ENCODE data around the gene GRB10. TPM values are rescaled to one million over a fixed set of nuclear protein-coding genes. Genes with fewer than 3 reads are reported as not detected.

GRB10 gene
- total RNA-seq, 1 experiment from 2014 or later = 38.3 TPM

- ATAC-seq = no peak
- CTCF ChIA-PET = interaction anchor here (1.2 kb wide), 1 partner anchor 13 kb away, joined by 4 read pairs; no protein-coding TSS in a partner anchor
- no TSS peak for BruUV-seq (replicated peaks)
Measured at GRCh38 chr7:50814166-50814565, 31.5 kb upstream of the GRB10 start.

GRCh38 chr7:50812841-50813475 is 30.3 kb upstream of the GRB10 start:
- POLR2A ChIA-PET = no interaction called here
- in situ Hi-C loops (cut with HindIII; ENCODE audit: low pct_unique_long_range_greater_than_20kb, low sequenced_read_pairs) = no loop called here
- CTCF ChIA-PET = no interaction called here

More at GRCh38 chr7:50814166-50814565, 31.5 kb upstream of the GRB10 start:
- no peaks in the 10 kb centered on the region for H3K9me3 ChIP-seq (ENCODE audit: control insufficient read depth, insufficient read depth, low read depth, low read length)
- no peak overlapping the region for H3K27ac ChIP-seq (ENCODE audit: low read length)
- no peaks in the 10 kb centered on the region for H3K27me3 ChIP-seq (ENCODE audit: control insufficient read depth, insufficient read depth, low read length)
- in situ Hi-C loops (cut with HindIII; ENCODE audit: low pct_unique_long_range_greater_than_20kb, low sequenced_read_pairs) = no loop called here
- intact Hi-C loops (cut with micrococcal nuclease; ENCODE audit: unreplicated experiment) = no loop called here
- no peak for TF ChIP-seq POLR2AphosphoS5 (IDR thresholded peaks at IDR 0.05; ENCODE audit: low read depth, low read length)
- TF ChIP-seq TCF7L2 (IDR thresholded peaks at IDR 0.05; ENCODE audit: low read depth, low read length) = no peak
- TF ChIP-seq, protein P1, sequence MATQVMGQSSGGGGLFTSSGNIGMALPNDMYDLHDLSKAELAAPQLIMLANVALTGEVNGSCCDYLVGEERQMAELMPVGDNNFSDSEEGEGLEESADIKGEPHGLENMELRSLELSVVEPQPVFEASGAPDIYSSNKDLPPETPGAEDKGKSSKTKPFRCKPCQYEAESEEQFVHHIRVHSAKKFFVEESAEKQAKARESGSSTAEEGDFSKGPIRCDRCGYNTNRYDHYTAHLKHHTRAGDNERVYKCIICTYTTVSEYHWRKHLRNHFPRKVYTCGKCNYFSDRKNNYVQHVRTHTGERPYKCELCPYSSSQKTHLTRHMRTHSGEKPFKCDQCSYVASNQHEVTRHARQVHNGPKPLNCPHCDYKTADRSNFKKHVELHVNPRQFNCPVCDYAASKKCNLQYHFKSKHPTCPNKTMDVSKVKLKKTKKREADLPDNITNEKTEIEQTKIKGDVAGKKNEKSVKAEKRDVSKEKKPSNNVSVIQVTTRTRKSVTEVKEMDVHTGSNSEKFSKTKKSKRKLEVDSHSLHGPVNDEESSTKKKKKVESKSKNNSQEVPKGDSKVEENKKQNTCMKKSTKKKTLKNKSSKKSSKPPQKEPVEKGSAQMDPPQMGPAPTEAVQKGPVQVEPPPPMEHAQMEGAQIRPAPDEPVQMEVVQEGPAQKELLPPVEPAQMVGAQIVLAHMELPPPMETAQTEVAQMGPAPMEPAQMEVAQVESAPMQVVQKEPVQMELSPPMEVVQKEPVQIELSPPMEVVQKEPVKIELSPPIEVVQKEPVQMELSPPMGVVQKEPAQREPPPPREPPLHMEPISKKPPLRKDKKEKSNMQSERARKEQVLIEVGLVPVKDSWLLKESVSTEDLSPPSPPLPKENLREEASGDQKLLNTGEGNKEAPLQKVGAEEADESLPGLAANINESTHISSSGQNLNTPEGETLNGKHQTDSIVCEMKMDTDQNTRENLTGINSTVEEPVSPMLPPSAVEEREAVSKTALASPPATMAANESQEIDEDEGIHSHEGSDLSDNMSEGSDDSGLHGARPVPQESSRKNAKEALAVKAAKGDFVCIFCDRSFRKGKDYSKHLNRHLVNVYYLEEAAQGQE (IDR thresholded peaks at IDR 0.05; ENCODE audit: insufficient read depth in 1 of 2, low read depth in 2 of 2, low read length in 1 of 2) = no peak
- TF ChIP-seq SIN3A (IDR thresholded peaks at IDR 0.05; ENCODE audit: borderline replicate concordance, insufficient read depth, low read depth, low read length) = no peak
- TF ChIP-seq, protein P2, sequence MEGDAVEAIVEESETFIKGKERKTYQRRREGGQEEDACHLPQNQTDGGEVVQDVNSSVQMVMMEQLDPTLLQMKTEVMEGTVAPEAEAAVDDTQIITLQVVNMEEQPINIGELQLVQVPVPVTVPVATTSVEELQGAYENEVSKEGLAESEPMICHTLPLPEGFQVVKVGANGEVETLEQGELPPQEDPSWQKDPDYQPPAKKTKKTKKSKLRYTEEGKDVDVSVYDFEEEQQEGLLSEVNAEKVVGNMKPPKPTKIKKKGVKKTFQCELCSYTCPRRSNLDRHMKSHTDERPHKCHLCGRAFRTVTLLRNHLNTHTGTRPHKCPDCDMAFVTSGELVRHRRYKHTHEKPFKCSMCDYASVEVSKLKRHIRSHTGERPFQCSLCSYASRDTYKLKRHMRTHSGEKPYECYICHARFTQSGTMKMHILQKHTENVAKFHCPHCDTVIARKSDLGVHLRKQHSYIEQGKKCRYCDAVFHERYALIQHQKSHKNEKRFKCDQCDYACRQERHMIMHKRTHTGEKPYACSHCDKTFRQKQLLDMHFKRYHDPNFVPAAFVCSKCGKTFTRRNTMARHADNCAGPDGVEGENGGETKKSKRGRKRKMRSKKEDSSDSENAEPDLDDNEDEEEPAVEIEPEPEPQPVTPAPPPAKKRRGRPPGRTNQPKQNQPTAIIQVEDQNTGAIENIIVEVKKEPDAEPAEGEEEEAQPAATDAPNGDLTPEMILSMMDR (IDR thresholded peaks at IDR 0.05) = no peak
- POLR2A ChIA-PET = no interaction called here
- no peaks in the 10 kb centered on the region for H3K4me1 ChIP-seq (ENCODE audit: control insufficient read depth, insufficient read depth, low read length)
- DNase-seq (ENCODE audit: low read depth, low spot score) = no peak
- H3K4me3 ChIP-seq (ENCODE audit: low read depth in 2 of 2, low read length in 2 of 2) = no peak overlapping the region
- no peaks in the 10 kb centered on the region for H3K36me3 ChIP-seq (ENCODE audit: control insufficient read depth, insufficient read depth, low read length)

More at GRCh38 chr7:50812841-50813475, 30.3 kb upstream of the GRB10 start:
- H3K27me3 ChIP-seq (ENCODE audit: control insufficient read depth, insufficient read depth, low read length) = no peaks in the 10 kb centered on the region
- H3K4me1 ChIP-seq (ENCODE audit: control insufficient read depth, insufficient read depth, low read length) = no peaks in the 10 kb centered on the region
- H3K36me3 ChIP-seq (ENCODE audit: control insufficient read depth, insufficient read depth, low read length) = no peaks in the 10 kb centered on the region
- TF ChIP-seq TCF7L2 (IDR thresholded peaks at IDR 0.05; ENCODE audit: low read depth, low read length) = no peak
- no peak for TF ChIP-seq POLR2AphosphoS5 (IDR thresholded peaks at IDR 0.05; ENCODE audit: low read depth, low read length)
- TF ChIP-seq SIN3A (IDR thresholded peaks at IDR 0.05; ENCODE audit: borderline replicate concordance, insufficient read depth, low read depth, low read length) = no peak
- TF ChIP-seq, protein P2 (IDR thresholded peaks at IDR 0.05) = no peak
- TF ChIP-seq, protein P1 (IDR thresholded peaks at IDR 0.05; ENCODE audit: insufficient read depth in 1 of 2, low read depth in 2 of 2, low read length in 1 of 2) = no peak
- ATAC-seq (no peak), DNase-seq (ENCODE audit: low read depth, low spot score) (peak; percentile 81)
- intact Hi-C loops (cut with micrococcal nuclease; ENCODE audit: unreplicated experiment) = no loop called here
- H3K27ac ChIP-seq (ENCODE audit: low read length) = no peak overlapping the region
- BruUV-seq (replicated peaks) = no TSS peak
- H3K9me3 ChIP-seq (ENCODE audit: control insufficient read depth, insufficient read depth, low read depth, low read length) = no peaks in the 10 kb centered on the region
- H3K4me3 ChIP-seq (ENCODE audit: low read depth in 2 of 2, low read length in 2 of 2) = no peak overlapping the region
